ENCODE data around the gene SCPEP1.

- TF ChIP-seq CTCF (IDR thresholded peaks at IDR 0.05): no peak
- TF ChIP-seq SIN3A (IDR thresholded peaks at IDR 0.05; ENCODE audit: borderline replicate concordance, low read depth, low read length): no peak
- TF ChIP-seq MXI1 (IDR thresholded peaks at IDR 0.05; ENCODE audit: low read depth, low read length): no peak
- no peak for TF ChIP-seq EP300 (IDR thresholded peaks at IDR 0.05; ENCODE audit: borderline replicate concordance in 1 of 2, low read depth in 1 of 2, low read length in 1 of 2)
- no peak for TF ChIP-seq RCOR1 (IDR thresholded peaks at IDR 0.05; ENCODE audit: low read length)
Measured at GRCh38 chr17:56973520-56973919, 4.4 kb upstream of the SCPEP1 start.
